GM21717 (cell line): ENCODE measurements around the gene SLCO1B3.

Experiments used
- ATAC-seq: cut with Tn5 transposase; IDR thresholded peaks from one replicate; pipeline ENCODE4 v1.9.1; 2021; ENCODE audit warnings: mild to moderate bottlenecking, moderate library complexity; ENCODE audit not compliant: unreplicated experiment

SLCO1B3 gene

DNA sequence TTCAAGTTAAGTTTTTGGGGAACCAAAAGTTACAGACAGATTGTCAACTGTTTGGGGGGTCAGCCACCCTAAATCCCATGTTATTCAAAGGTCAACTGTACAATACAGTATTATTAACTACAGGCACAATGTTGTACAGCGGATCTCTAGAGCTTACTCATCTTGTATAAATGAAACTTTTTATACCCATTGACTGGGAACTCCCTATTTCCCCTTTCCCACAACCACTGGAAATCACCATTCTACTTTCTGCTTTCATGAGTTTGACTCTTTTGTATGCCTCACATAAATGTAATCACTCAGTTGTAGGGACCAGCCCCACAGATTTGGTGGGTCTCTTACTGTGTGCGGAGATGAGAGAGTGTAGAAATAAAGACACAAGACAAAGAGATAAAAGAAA, 57.8 kb downstream of the SLCO1B3 start:
- no peak for ATAC-seq

DNA sequence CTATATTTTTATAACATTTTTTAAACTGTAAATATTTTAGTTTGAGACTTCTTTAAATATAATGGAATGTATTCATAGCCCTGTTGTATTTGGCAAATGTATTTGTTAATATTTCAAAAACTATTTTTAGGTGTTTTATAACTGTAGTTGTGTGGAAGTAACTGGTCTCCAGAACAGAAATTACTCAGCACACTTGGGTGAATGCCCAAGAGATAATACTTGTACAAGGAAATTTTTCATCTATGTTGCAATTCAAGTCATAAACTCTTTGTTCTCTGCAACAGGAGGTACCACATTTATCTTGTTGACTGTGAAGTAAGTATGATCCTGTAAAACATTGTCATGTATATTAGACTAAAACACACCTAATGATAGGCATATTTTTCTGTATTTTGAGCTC, 72.8 kb downstream of the SLCO1B3 start:
- no peak for ATAC-seq

- no peak for ATAC-seq
These were observed 74.6 kb downstream of the SLCO1B3 start for GRCh38 chr12:20885116-20885515.

DNA sequence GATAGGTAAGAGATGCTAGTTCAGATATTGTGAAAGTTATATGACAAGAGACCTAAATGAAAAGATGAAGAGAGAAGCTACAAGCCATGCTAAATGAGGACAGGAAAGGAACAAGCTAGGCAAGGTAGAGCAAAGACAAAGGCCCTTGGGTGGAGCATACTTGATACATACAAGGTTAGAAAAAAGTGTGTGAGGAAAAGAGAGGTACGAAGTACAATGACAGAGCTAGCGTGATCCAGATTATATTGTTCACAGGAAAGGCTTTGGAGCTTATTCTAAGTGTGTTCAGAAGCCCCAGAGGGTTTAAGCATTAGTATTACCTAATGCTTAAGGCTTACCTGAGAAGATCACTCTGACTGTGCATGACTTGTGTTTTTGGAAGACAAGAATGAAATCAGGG, 75.0 kb downstream of the SLCO1B3 start:
- ATAC-seq, result no peak

- no peak for ATAC-seq
These were observed 106.8 kb downstream of the SLCO1B3 start for GRCh38 chr12:20917269-20917668.

GRCh38 chr12:20917819-20918218, 107.3 kb downstream of the SLCO1B3 start:
- no peak for ATAC-seq

- no peak for ATAC-seq
These were observed 121.4 kb downstream of the SLCO1B3 start for GRCh38 chr12:20931894-20932293.

GRCh38 chr12:20946732-20947131, 136.2 kb downstream of the SLCO1B3 start:
- no peak for ATAC-seq

DNA sequence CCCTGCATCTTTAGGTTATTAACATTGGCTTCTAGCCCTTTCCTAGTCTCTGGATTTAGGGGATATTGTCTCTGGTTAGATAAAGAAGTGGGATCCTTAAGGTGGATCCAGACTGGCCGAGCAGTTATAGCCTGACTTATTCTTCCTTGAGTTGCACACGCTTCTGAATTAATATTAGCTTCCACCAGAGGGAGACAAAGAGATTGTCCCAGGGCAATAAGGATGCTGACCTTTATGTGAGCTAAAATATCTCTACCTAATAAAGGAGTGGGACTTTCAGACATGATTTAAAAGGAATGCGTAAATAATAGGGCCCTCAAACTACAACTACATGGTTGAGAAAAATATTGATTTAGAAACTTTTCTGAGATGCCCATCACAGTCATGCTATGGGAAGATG, 139.7 kb downstream of the SLCO1B3 start:
- ATAC-seq, result peak; percentile 77

GRCh38 chr12:20963303-20963702, 152.8 kb downstream of the SLCO1B3 start:
- ATAC-seq, result no peak

GRCh38 chr12:20963762-20964161, 153.3 kb downstream of the SLCO1B3 start:
- ATAC-seq, result no peak
